Measurements from ENCODE around the gene NET1.

DNA sequence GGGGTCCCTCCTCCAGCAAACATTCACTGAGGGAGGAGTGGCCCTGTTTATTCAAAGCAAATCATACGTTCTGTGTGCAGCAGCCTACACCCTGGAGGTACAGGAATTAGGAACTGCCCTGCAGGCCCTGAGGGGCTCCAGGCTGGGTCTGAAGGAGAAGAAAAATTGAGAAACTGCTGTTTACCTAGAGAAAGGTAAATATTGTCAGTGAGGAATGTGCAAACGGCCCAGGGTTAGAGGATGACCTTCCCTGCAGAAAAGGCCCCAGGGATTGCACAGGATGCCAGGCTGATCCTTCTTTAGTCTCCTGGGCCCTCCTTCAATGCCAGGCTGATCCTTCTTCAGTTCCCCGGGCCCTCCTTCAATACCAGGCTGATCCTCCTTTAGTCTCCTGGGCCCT is 81.3 kb downstream of the NET1 start:
- no peak for TF ChIP-seq POLR2A (IDR thresholded peaks at IDR 0.05)
- TF ChIP-seq, protein P1, sequence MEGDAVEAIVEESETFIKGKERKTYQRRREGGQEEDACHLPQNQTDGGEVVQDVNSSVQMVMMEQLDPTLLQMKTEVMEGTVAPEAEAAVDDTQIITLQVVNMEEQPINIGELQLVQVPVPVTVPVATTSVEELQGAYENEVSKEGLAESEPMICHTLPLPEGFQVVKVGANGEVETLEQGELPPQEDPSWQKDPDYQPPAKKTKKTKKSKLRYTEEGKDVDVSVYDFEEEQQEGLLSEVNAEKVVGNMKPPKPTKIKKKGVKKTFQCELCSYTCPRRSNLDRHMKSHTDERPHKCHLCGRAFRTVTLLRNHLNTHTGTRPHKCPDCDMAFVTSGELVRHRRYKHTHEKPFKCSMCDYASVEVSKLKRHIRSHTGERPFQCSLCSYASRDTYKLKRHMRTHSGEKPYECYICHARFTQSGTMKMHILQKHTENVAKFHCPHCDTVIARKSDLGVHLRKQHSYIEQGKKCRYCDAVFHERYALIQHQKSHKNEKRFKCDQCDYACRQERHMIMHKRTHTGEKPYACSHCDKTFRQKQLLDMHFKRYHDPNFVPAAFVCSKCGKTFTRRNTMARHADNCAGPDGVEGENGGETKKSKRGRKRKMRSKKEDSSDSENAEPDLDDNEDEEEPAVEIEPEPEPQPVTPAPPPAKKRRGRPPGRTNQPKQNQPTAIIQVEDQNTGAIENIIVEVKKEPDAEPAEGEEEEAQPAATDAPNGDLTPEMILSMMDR (IDR thresholded peaks at IDR 0.05) = no peak

All from thyroid gland (tissue), 4 donors.